GM23338 (cell line): ENCODE results near the gene ZNF687. TPM values are rescaled to one million over a fixed set of nuclear protein-coding genes. Genes with fewer than 3 reads are reported as not detected.

ENCODE experiments used
- ATAC-seq: fragments of 200-7000 bp; cut with Tn5 transposase; 3 replicates; pipeline ENCODE4 v1.9.1; 2020
- DNase-seq: peaks from one replicate; pipeline ENCODE4 v3.0.0-alpha.2; 2015; ENCODE audit warnings: low spot score
- H2AFZ ChIP-seq: fragments of 200-600 bp; sonication (generic); 2 replicates; pipeline ENCODE4 v1.8.0; 2016; ENCODE audit warnings: antibody characterized with exemption, mild to moderate bottlenecking, moderate library complexity
- H3F3A ChIP-seq: fragments of 200-600 bp; sonication (generic); replicated peaks from 2 replicates; pipeline ENCODE4 v1.8.0; 2017; ENCODE audit warnings: antibody characterized with exemption, mixed run types, low read depth
- H3K27ac ChIP-seq: fragments of 200-600 bp; sonication (generic); 2 replicates; pipeline ENCODE4 v1.6.1; 2016; ENCODE audit warnings: low read depth
- H3K27me3 ChIP-seq: fragments of 200-600 bp; sonication (generic); 2 replicates; pipeline ENCODE4 v1.8.0; 2016; ENCODE audit warnings: mild to moderate bottlenecking, mixed run types, moderate library complexity; ENCODE audit not compliant: insufficient read depth
- H3K36me3 ChIP-seq: fragments of 200-600 bp; sonication (generic); 2 replicates; pipeline ENCODE4 v1.8.0; 2016; ENCODE audit warnings: mild to moderate bottlenecking; ENCODE audit not compliant: insufficient read depth
- H3K4me1 ChIP-seq: fragments of 200-600 bp; sonication (generic); 2 replicates; pipeline ENCODE4 v1.8.0; 2016; ENCODE audit warnings: mild to moderate bottlenecking, moderate library complexity; ENCODE audit not compliant: insufficient read depth
- H3K4me2 ChIP-seq: fragments of 200-600 bp; sonication (generic); 2 replicates; pipeline ENCODE4 v1.7.1; 2017; ENCODE audit warnings: mixed run types
- H3K4me3 ChIP-seq: fragments of 200-600 bp; sonication (generic); 2 replicates; pipeline ENCODE4 v1.6.1; 2016; ENCODE audit warnings: mixed run types
- H3K79me2 ChIP-seq: fragments of 200-600 bp; sonication (generic); replicated peaks from 2 replicates; pipeline ENCODE4 v1.8.0; 2017; ENCODE audit warnings: mild to moderate bottlenecking; ENCODE audit not compliant: insufficient read depth
- H3K9me2 ChIP-seq: fragments of 200-600 bp; sonication (generic); 2 replicates; pipeline ENCODE4 v1.8.0; 2017; ENCODE audit not compliant: insufficient read depth
- H4K20me1 ChIP-seq: fragments of 200-600 bp; sonication (generic); replicated peaks from 2 replicates; pipeline ENCODE4 v1.8.0; 2017; ENCODE audit warnings: mild to moderate bottlenecking; ENCODE audit not compliant: insufficient read depth
- H3K27ac Mint-ChIP-seq: 2 replicates; pipeline ENCODE4 v1.8.0; 2020; ENCODE audit warnings: inconsistent platforms, mild to moderate bottlenecking, moderate library complexity, mixed read lengths
- H3K27me3 Mint-ChIP-seq: 3 replicates; pipeline ENCODE4 v1.8.0; 2022; ENCODE audit warnings: low read depth, mild to moderate bottlenecking, moderate library complexity, mixed read lengths, inconsistent platforms; ENCODE audit not compliant: insufficient read depth, poor library complexity
- H3K36me3 Mint-ChIP-seq: 3 replicates; pipeline ENCODE4 v1.8.0; 2021; ENCODE audit warnings: low read depth, mild to moderate bottlenecking, inconsistent platforms, moderate library complexity, mixed read lengths
- H3K4me1 Mint-ChIP-seq: 3 replicates; pipeline ENCODE4 v1.8.0; 2020; ENCODE audit warnings: mild to moderate bottlenecking, inconsistent platforms, mixed read lengths
- H3K4me3 Mint-ChIP-seq: 3 replicates; pipeline ENCODE4 v1.8.0; 2021; ENCODE audit warnings: moderate library complexity, mild to moderate bottlenecking, inconsistent platforms, mixed read lengths
- H3K9me3 Mint-ChIP-seq: 3 replicates; pipeline ENCODE4 v1.8.0; 2020; ENCODE audit warnings: moderate library complexity, mild to moderate bottlenecking, inconsistent platforms, mixed read lengths
- CREB1 ChIP-seq: fragments of 250-450 bp; sonication (Bioruptor Pico); IDR thresholded peaks from 2 replicates; pipeline ENCODE4 v1.5.0; 2020; ENCODE audit warnings: low read depth, mild to moderate bottlenecking, moderate library complexity
- CTCF ChIP-seq, 2 experiments: fragments of 200-600 bp in 1 of 2; sonication (generic) in 1 of 2; conservative IDR thresholded peaks; 2 replicates each; pipeline versions ENCODE4 v1.5.1 to v1.6.1; 2016 to 2017; ENCODE audit warnings: antibody characterized with exemption in 2 of 2, low read depth in 2 of 2, mild to moderate bottlenecking in 2 of 2, moderate library complexity in 1 of 2
- EZH2 ChIP-seq: fragments of 200-600 bp; sonication (generic); IDR thresholded peaks from one replicate; pipeline ENCODE4 v1.8.0; 2017; ENCODE audit warnings: antibody characterized with exemption, mild to moderate bottlenecking, low read depth; ENCODE audit not compliant: unreplicated experiment
- EZH2phosphoT487 ChIP-seq: fragments of 200-600 bp; sonication (generic); IDR thresholded peaks from one replicate; pipeline ENCODE4 v1.8.1; 2018; ENCODE audit warnings: antibody characterized with exemption; ENCODE audit not compliant: unreplicated experiment
- JUNB ChIP-seq: IDR thresholded peaks from one replicate; pipeline ENCODE4 v1.6.1; 2016; ENCODE audit warnings: antibody characterized with exemption; ENCODE audit not compliant: unreplicated experiment
- NANOG ChIP-seq: IDR thresholded peaks from 2 replicates; pipeline ENCODE4 v1.6.1; 2016; ENCODE audit warnings: antibody characterized with exemption, borderline replicate concordance
- POLR2AphosphoS5 ChIP-seq: IDR thresholded peaks from 2 replicates; pipeline ENCODE4 v1.6.1; 2016; ENCODE audit warnings: antibody characterized with exemption, low read depth
- STAT1 ChIP-seq: IDR thresholded peaks from one replicate; pipeline ENCODE4 v1.6.1; 2016; ENCODE audit warnings: antibody characterized with exemption; ENCODE audit not compliant: unreplicated experiment
- ZNF114 ChIP-seq: fragments of 250-450 bp; sonication (Bioruptor Pico); IDR thresholded peaks from 2 replicates; pipeline ENCODE4 v1.5.0; 2020; ENCODE audit warnings: mild to moderate bottlenecking, moderate library complexity
- ZNF331 ChIP-seq: fragments of 250-450 bp; sonication (Bioruptor Pico); IDR thresholded peaks from 2 replicates; pipeline ENCODE4 v1.5.0; 2020; ENCODE audit warnings: low read depth, mild to moderate bottlenecking, moderate library complexity
- polyA plus RNA-seq: library from polyadenylated mRNA; unstranded; fragments of >200 nt; fragmentation: Nextera tagmentation; extraction: Ambion mirVana; gene quantifications from 2 replicates; pipeline ENCODE4 v1.2.1, GENCODE V29; 2016
- total RNA-seq: library from RNA; depleted of rRNA; stranded (reverse); fragments of >200 nt; shearing (Covaris generic); gene quantifications from 2 replicates; pipeline ENCODE4 v1.2.3, GENCODE V29; 2014
- TF ChIP-seq, protein P1 (sequence below): IDR thresholded peaks from one replicate; pipeline ENCODE4 v1.6.1; 2018; ENCODE audit warnings: antibody characterized with exemption; ENCODE audit not compliant: unreplicated experiment
- TF ChIP-seq, protein P2 (sequence below): fragments of 250-450 bp; sonication (Bioruptor Pico); IDR thresholded peaks from 2 replicates; pipeline ENCODE4 v1.5.0; 2020; ENCODE audit warnings: mild to moderate bottlenecking, moderate library complexity
- TF ChIP-seq, protein P3 (sequence below): IDR thresholded peaks from 2 replicates; pipeline ENCODE4 v1.6.1; 2016; ENCODE audit warnings: antibody characterized with exemption

ZNF687 gene
- total and polyA plus RNA-seq, 2 experiments from 2014 or later, result 7.7 to 63.9 TPM

DNA sequence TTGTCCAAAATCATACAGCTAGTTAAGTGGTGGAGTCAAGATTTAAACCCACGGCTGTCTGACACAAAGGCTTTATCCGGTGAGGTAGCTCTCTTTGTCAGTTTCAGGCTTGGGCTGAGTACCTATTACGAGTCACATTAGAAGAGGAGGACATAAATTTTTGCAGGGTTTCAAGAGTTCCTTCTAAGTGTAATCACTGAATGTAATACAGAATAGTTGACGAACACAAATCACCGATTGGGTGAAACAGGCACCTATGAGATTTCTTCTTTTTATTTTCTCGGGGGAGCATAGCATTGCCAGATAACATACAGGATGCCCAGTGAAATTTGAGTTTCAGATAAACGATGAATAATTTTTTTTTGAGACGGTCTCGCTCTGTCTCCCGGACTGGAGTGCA is 26.7 kb upstream of the ZNF687 start:
- Histone ChIP-seq H3K36me3 (no peaks in the 10 kb centered on the region), H3F3A (peaks cover 9% of the 10 kb centered on the region), H3K4me3 (peak overlapping the region; percentile 85), H3K4me1 (peaks cover 6% of the 10 kb centered on the region; the same call in 1 of the 2 replicates), H3K79me2 (peaks cover 53% of the 10 kb centered on the region), H3K27ac (peak overlapping the region; percentile 76), H3K4me2 (peak overlapping the region; percentile 96), H2AFZ (no peak overlapping the region), H4K20me1 (peaks cover 16% of the 10 kb centered on the region), H3K9me2 (no peaks in the 10 kb centered on the region), H3K27me3 (no peaks in the 10 kb centered on the region)
- ATAC-seq (no peak), DNase-seq (no peak)
- Mint-ChIP-seq H3K4me1 (peaks cover 7% of the 10 kb centered on the region), H3K9me3 (peaks cover 3% of the 10 kb centered on the region; the same call in 1 of the 3 replicates), H3K4me3 (peak overlapping the region; percentile 87), H3K27ac (peak overlapping the region; percentile 91), H3K36me3 (peaks cover 13% of the 10 kb centered on the region; the same call in 2 of the 3 replicates), H3K27me3 (peaks cover 11% of the 10 kb centered on the region)
- TF ChIP-seq, protein P1, sequence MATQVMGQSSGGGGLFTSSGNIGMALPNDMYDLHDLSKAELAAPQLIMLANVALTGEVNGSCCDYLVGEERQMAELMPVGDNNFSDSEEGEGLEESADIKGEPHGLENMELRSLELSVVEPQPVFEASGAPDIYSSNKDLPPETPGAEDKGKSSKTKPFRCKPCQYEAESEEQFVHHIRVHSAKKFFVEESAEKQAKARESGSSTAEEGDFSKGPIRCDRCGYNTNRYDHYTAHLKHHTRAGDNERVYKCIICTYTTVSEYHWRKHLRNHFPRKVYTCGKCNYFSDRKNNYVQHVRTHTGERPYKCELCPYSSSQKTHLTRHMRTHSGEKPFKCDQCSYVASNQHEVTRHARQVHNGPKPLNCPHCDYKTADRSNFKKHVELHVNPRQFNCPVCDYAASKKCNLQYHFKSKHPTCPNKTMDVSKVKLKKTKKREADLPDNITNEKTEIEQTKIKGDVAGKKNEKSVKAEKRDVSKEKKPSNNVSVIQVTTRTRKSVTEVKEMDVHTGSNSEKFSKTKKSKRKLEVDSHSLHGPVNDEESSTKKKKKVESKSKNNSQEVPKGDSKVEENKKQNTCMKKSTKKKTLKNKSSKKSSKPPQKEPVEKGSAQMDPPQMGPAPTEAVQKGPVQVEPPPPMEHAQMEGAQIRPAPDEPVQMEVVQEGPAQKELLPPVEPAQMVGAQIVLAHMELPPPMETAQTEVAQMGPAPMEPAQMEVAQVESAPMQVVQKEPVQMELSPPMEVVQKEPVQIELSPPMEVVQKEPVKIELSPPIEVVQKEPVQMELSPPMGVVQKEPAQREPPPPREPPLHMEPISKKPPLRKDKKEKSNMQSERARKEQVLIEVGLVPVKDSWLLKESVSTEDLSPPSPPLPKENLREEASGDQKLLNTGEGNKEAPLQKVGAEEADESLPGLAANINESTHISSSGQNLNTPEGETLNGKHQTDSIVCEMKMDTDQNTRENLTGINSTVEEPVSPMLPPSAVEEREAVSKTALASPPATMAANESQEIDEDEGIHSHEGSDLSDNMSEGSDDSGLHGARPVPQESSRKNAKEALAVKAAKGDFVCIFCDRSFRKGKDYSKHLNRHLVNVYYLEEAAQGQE, result no peak
- TF ChIP-seq EZH2phosphoT487 (no peak), CTCF (conservative IDR thresholded peaks at IDR 0.05; ENCODE audit: low read depth in 2 of 2) (no peak), ZNF114 (no peak), STAT1 (no peak), POLR2AphosphoS5 (no peak), EZH2 (no peak), NANOG (no peak), JUNB (no peak), ZNF331 (CRISPR knock-in tag) (no peak), CREB1 (CRISPR knock-in tag) (no peak)
- TF ChIP-seq, protein P2, sequence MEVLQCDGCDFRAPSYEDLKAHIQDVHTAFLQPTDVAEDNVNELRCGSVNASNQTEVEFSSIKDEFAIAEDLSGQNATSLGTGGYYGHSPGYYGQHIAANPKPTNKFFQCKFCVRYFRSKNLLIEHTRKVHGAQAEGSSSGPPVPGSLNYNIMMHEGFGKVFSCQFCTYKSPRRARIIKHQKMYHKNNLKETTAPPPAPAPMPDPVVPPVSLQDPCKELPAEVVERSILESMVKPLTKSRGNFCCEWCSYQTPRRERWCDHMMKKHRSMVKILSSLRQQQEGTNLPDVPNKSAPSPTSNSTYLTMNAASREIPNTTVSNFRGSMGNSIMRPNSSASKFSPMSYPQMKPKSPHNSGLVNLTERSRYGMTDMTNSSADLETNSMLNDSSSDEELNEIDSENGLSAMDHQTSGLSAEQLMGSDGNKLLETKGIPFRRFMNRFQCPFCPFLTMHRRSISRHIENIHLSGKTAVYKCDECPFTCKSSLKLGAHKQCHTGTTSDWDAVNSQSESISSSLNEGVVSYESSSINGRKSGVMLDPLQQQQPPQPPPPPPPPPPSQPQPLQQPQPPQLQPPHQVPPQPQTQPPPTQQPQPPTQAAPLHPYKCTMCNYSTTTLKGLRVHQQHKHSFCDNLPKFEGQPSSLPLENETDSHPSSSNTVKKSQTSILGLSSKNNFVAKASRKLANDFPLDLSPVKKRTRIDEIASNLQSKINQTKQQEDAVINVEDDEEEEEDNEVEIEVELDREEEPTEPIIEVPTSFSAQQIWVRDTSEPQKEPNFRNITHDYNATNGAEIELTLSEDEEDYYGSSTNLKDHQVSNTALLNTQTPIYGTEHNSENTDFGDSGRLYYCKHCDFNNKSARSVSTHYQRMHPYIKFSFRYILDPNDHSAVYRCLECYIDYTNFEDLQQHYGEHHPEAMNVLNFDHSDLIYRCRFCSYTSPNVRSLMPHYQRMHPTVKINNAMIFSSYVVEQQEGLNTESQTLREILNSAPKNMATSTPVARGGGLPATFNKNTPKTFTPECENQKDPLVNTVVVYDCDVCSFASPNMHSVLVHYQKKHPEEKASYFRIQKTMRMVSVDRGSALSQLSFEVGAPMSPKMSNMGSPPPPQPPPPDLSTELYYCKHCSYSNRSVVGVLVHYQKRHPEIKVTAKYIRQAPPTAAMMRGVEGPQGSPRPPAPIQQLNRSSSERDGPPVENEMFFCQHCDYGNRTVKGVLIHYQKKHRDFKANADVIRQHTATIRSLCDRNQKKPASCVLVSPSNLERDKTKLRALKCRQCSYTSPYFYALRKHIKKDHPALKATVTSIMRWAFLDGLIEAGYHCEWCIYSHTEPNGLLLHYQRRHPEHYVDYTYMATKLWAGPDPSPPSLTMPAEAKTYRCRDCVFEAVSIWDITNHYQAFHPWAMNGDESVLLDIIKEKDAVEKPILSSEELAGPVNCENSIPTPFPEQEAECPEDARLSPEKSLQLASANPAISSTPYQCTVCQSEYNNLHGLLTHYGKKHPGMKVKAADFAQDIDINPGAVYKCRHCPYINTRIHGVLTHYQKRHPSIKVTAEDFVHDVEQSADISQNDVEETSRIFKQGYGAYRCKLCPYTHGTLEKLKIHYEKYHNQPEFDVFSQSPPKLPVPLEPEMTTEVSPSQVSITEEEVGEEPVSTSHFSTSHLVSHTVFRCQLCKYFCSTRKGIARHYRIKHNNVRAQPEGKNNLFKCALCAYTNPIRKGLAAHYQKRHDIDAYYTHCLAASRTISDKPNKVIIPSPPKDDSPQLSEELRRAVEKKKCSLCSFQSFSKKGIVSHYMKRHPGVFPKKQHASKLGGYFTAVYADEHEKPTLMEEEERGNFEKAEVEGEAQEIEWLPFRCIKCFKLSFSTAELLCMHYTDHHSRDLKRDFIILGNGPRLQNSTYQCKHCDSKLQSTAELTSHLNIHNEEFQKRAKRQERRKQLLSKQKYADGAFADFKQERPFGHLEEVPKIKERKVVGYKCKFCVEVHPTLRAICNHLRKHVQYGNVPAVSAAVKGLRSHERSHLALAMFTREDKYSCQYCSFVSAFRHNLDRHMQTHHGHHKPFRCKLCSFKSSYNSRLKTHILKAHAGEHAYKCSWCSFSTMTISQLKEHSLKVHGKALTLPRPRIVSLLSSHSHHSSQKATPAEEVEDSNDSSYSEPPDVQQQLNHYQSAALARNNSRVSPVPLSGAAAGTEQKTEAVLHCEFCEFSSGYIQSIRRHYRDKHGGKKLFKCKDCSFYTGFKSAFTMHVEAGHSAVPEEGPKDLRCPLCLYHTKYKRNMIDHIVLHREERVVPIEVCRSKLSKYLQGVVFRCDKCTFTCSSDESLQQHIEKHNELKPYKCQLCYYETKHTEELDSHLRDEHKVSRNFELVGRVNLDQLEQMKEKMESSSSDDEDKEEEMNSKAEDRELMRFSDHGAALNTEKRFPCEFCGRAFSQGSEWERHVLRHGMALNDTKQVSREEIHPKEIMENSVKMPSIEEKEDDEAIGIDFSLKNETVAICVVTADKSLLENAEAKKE, result no peak
- TF ChIP-seq, protein P3, sequence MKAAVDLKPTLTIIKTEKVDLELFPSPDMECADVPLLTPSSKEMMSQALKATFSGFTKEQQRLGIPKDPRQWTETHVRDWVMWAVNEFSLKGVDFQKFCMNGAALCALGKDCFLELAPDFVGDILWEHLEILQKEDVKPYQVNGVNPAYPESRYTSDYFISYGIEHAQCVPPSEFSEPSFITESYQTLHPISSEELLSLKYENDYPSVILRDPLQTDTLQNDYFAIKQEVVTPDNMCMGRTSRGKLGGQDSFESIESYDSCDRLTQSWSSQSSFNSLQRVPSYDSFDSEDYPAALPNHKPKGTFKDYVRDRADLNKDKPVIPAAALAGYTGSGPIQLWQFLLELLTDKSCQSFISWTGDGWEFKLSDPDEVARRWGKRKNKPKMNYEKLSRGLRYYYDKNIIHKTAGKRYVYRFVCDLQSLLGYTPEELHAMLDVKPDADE, result no peak
